H9 (cell line): ENCODE data around the gene RSBN1L. TPM values are rescaled to one million over a fixed set of nuclear protein-coding genes. Genes with fewer than 3 reads are reported as not detected.

Experiments used
- DNase-seq: peaks from one replicate; pipeline ENCODE4 v3.0.0-alpha.2; 2017
- H2AFZ ChIP-seq: one replicate; pipeline ENCODE4 v1.6.1; 2013; ENCODE audit warnings: mild to moderate bottlenecking, low read length, control low read depth, moderate library complexity
- H2AK5ac ChIP-seq: 2 replicates; pipeline ENCODE4 v1.6.1; 2013; ENCODE audit warnings: low read length, control low read depth, mixed read lengths; ENCODE audit not compliant: insufficient read length
- H2BK120ac ChIP-seq: one replicate; pipeline ENCODE4 v1.6.1; 2013; ENCODE audit warnings: low read depth, mild to moderate bottlenecking, low read length, control low read depth, inconsistent platforms; ENCODE audit not compliant: poor library complexity, severe bottlenecking
- H2BK12ac ChIP-seq: 2 replicates; pipeline ENCODE4 v1.6.1; 2013; ENCODE audit warnings: low read length, control low read depth, mixed read lengths, low read depth; ENCODE audit not compliant: insufficient read length
- H2BK15ac ChIP-seq: 2 replicates; pipeline ENCODE4 v1.6.1; 2013; ENCODE audit warnings: low read depth, low read length, control low read depth
- H2BK20ac ChIP-seq: one replicate; pipeline ENCODE4 v1.6.1; 2013; ENCODE audit warnings: low read depth, mild to moderate bottlenecking, low read length, control low read depth, inconsistent platforms; ENCODE audit not compliant: poor library complexity, severe bottlenecking
- H2BK5ac ChIP-seq: 2 replicates; pipeline ENCODE4 v1.6.1; 2013; ENCODE audit warnings: low read length, control low read depth, mixed read lengths; ENCODE audit not compliant: insufficient read length
- H3K14ac ChIP-seq: 2 replicates; pipeline ENCODE4 v1.6.1; 2013; ENCODE audit warnings: low read length, control low read depth; ENCODE audit not compliant: insufficient read depth
- H3K18ac ChIP-seq: 2 replicates; pipeline ENCODE4 v1.6.1; 2013; ENCODE audit warnings: low read depth, mild to moderate bottlenecking, mixed read lengths, low read length, control low read depth; ENCODE audit not compliant: insufficient read length
- H3K23ac ChIP-seq: 2 replicates; pipeline ENCODE4 v1.6.1; 2013; ENCODE audit warnings: low read length, control low read depth, mixed read lengths, low read depth; ENCODE audit not compliant: insufficient read length
- H3K23me2 ChIP-seq: 2 replicates; pipeline ENCODE4 v1.6.1; 2013; ENCODE audit warnings: low read depth, mild to moderate bottlenecking, mixed read lengths, low read length, control low read depth; ENCODE audit not compliant: insufficient read length, poor library complexity, severe bottlenecking
- H3K27ac ChIP-seq: 2 replicates; pipeline ENCODE4 v1.5.1; 2013; ENCODE audit warnings: low read length, control low read depth, mixed read lengths, low read depth; ENCODE audit not compliant: insufficient read length
- H3K27me3 ChIP-seq: 2 replicates; pipeline ENCODE4 v1.6.1; 2013; ENCODE audit warnings: low read length, control low read depth, inconsistent platforms; ENCODE audit not compliant: insufficient read depth
- H3K4ac ChIP-seq: 2 replicates; pipeline ENCODE4 v1.6.1; 2013; ENCODE audit warnings: low read depth, mild to moderate bottlenecking, control low read depth, inconsistent platforms, low read length, moderate library complexity
- H3K4me1 ChIP-seq: 2 replicates; pipeline ENCODE4 v1.6.1; 2013; ENCODE audit warnings: low read length, control low read depth, inconsistent platforms; ENCODE audit not compliant: insufficient read depth
- H3K4me2 ChIP-seq: 2 replicates; pipeline ENCODE4 v1.6.1; 2013; ENCODE audit warnings: low read length, control low read depth, mixed read lengths; ENCODE audit not compliant: insufficient read length, insufficient read depth
- H3K56ac ChIP-seq: 2 replicates; pipeline ENCODE4 v1.6.1; 2013; ENCODE audit warnings: low read depth, mild to moderate bottlenecking, mixed read lengths, low read length, control low read depth; ENCODE audit not compliant: insufficient read length
- H3K79me1 ChIP-seq: 2 replicates; pipeline ENCODE4 v1.6.1; 2013; ENCODE audit warnings: low read depth, mild to moderate bottlenecking, moderate library complexity, low read length, control low read depth, inconsistent platforms; ENCODE audit not compliant: insufficient read depth, poor library complexity, severe bottlenecking
- H3K79me2 ChIP-seq: 2 replicates; pipeline ENCODE4 v1.6.1; 2013; ENCODE audit warnings: low read length, control low read depth, inconsistent platforms; ENCODE audit not compliant: insufficient read depth
- H3K9ac ChIP-seq: 2 replicates; pipeline ENCODE4 v1.6.1; 2013; ENCODE audit warnings: low read length, control low read depth, mixed read lengths; ENCODE audit not compliant: insufficient read length; ENCODE audit errors: extremely low read depth
- H3K9me3 ChIP-seq: one replicate; pipeline ENCODE4 v1.6.1; 2013; ENCODE audit warnings: low read depth, low read length, inconsistent platforms; ENCODE audit not compliant: control insufficient read depth
- H3T11ph ChIP-seq: one replicate; pipeline ENCODE4 v1.6.1; 2013; ENCODE audit warnings: mild to moderate bottlenecking, low read length, control low read depth, inconsistent platforms
- H4K20me1 ChIP-seq: one replicate; pipeline ENCODE4 v1.6.1; 2013; ENCODE audit not compliant: control insufficient read depth, insufficient read length, insufficient read depth
- H4K5ac ChIP-seq: 2 replicates; pipeline ENCODE4 v1.6.1; 2013; ENCODE audit warnings: low read depth, mild to moderate bottlenecking, mixed read lengths, low read length, control low read depth; ENCODE audit not compliant: insufficient read length
- H4K8ac ChIP-seq: replicated peaks from 2 replicates; pipeline ENCODE4 v1.6.1; 2013; ENCODE audit warnings: low read length, control low read depth, mixed read lengths, low read depth; ENCODE audit not compliant: insufficient read length
- H4K91ac ChIP-seq: 2 replicates; pipeline ENCODE4 v1.6.1; 2013; ENCODE audit warnings: low read depth, mild to moderate bottlenecking, moderate library complexity, mixed read lengths, low read length, control low read depth; ENCODE audit not compliant: insufficient read length
- H3K27ac Mint-ChIP-seq, 3 experiments: 2 replicates in 2 of 3; 3 replicates in 1 of 3; pipeline ENCODE4 v1.8.0; 2020 to 2021; ENCODE audit warnings: mixed read lengths in 3 of 3, mild to moderate bottlenecking in 1 of 3, moderate library complexity in 1 of 3
- H3K27me3 Mint-ChIP-seq: 2 replicates; pipeline ENCODE4 v1.8.0; 2021; ENCODE audit warnings: low read depth, mild to moderate bottlenecking, moderate library complexity, mixed read lengths
- H3K36me3 Mint-ChIP-seq, 3 experiments: 2 replicates in 2 of 3; 3 replicates in 1 of 3; pipeline ENCODE4 v1.8.0; 2020 to 2021; ENCODE audit warnings: low read depth in 3 of 3, mixed read lengths in 3 of 3; ENCODE audit not compliant: insufficient read depth in 1 of 3
- H3K4me1 Mint-ChIP-seq, 2 experiments: 2 replicates each; pipeline ENCODE4 v1.8.0; 2020; ENCODE audit warnings: mixed read lengths in 2 of 2
- H3K4me3 Mint-ChIP-seq, 2 experiments: 2 replicates in 1 of 2; 3 replicates in 1 of 2; pipeline ENCODE4 v1.8.0; 2020 to 2021; ENCODE audit warnings: mild to moderate bottlenecking in 2 of 2, mixed read lengths in 2 of 2, moderate library complexity in 1 of 2
- H3K9me3 Mint-ChIP-seq, 2 experiments: 2 replicates in 1 of 2; 3 replicates in 1 of 2; pipeline ENCODE4 v1.8.0; 2020; ENCODE audit warnings: mild to moderate bottlenecking in 2 of 2, mixed read lengths in 2 of 2, moderate library complexity in 1 of 2
- WGBS: extraction: QIAGEN DNeasy Blood & Tissue Kit; methylation state at CpG from one replicate; pipeline ENCODE4 v1.1.7; 2013; ENCODE audit warnings: missing lambda C conversion rate, low lambda C conversion rate, mixed read lengths; ENCODE audit not compliant: insufficient read length; ENCODE audit errors: extremely low coverage; 5-methylcytosine and 5-hydroxymethylcytosine counted together
- total RNA-seq: library from RNA; stranded (reverse); gene quantifications from 2 replicates; pipeline ENCODE4 v1.2.1, GENCODE V29; 2021
- TF ChIP-seq, protein P1 (sequence below): fragments of 200-600 bp; sonication (generic); conservative IDR thresholded peaks from 3 replicates; pipeline ENCODE4 v1.8.0; 2021; ENCODE audit warnings: antibody characterized with exemption, mild to moderate bottlenecking

Gene RSBN1L
- total RNA-seq, 1 experiment from 2014 or later: 20.6 TPM

- WGBS: no CpG with 5 or more reads among the region's 5 CpGs
- Mint-ChIP-seq H3K4me3 (no peak overlapping the region), H3K27me3 (no peaks in the 10 kb centered on the region), H3K36me3 (peaks cover 3 to 40% (median 9%) of the 10 kb centered on the region in 3 experiments; a peak in 6 of 7 replicates), H3K9me3 (no peaks in the 10 kb centered on the region; a peak in 1 of 5 replicates), H3K4me1 (no peaks in the 10 kb centered on the region), H3K27ac (no peak overlapping the region; a peak in 1 of 7 replicates)
- H3K23me2 ChIP-seq: no peaks in the 10 kb centered on the region
- no peaks in the 10 kb centered on the region for H3K4me1 ChIP-seq
- no peak overlapping the region for H2BK15ac ChIP-seq
- no peak overlapping the region for H2BK120ac ChIP-seq
- H2BK20ac ChIP-seq: no peak overlapping the region
- H2AK5ac ChIP-seq: no peak overlapping the region
- no peaks in the 10 kb centered on the region for H3K9me3 ChIP-seq
- H3K14ac ChIP-seq: no peak overlapping the region
- no peak overlapping the region for H3K56ac ChIP-seq
- H3K23ac ChIP-seq: no peak overlapping the region
- no peak overlapping the region for H3K4ac ChIP-seq
- no peak for DNase-seq
- no peak overlapping the region for H3K18ac ChIP-seq
- H3K79me1 ChIP-seq: no peaks in the 10 kb centered on the region
- TF ChIP-seq, protein P1, sequence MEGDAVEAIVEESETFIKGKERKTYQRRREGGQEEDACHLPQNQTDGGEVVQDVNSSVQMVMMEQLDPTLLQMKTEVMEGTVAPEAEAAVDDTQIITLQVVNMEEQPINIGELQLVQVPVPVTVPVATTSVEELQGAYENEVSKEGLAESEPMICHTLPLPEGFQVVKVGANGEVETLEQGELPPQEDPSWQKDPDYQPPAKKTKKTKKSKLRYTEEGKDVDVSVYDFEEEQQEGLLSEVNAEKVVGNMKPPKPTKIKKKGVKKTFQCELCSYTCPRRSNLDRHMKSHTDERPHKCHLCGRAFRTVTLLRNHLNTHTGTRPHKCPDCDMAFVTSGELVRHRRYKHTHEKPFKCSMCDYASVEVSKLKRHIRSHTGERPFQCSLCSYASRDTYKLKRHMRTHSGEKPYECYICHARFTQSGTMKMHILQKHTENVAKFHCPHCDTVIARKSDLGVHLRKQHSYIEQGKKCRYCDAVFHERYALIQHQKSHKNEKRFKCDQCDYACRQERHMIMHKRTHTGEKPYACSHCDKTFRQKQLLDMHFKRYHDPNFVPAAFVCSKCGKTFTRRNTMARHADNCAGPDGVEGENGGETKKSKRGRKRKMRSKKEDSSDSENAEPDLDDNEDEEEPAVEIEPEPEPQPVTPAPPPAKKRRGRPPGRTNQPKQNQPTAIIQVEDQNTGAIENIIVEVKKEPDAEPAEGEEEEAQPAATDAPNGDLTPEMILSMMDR: no peak
- no peak overlapping the region for H3K4me2 ChIP-seq
- no peak overlapping the region for H2BK12ac ChIP-seq
- no peaks in the 10 kb centered on the region for H3K27me3 ChIP-seq
- no peak overlapping the region for H2AFZ ChIP-seq
- no peaks in the 10 kb centered on the region for H4K20me1 ChIP-seq
- H4K8ac ChIP-seq: no peak overlapping the region
- H4K91ac ChIP-seq: no peak overlapping the region
- H3T11ph ChIP-seq: no peak overlapping the region
- H3K27ac ChIP-seq: no peak overlapping the region
- no peak overlapping the region for H4K5ac ChIP-seq
- H3K79me2 ChIP-seq: no peaks in the 10 kb centered on the region
- no peak overlapping the region for H2BK5ac ChIP-seq
- H3K9ac ChIP-seq: no peak overlapping the region
Observed at GRCh38 chr7:77658928-77659327, 37.3 kb upstream of the RSBN1L start.
